Measurements from ENCODE around the gene TMEM11. TPM values are rescaled to one million over a fixed set of nuclear protein-coding genes. Genes with fewer than 3 reads are reported as not detected.

The TMEM11 gene, protein sequence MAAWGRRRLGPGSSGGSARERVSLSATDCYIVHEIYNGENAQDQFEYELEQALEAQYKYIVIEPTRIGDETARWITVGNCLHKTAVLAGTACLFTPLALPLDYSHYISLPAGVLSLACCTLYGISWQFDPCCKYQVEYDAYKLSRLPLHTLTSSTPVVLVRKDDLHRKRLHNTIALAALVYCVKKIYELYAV
- total RNA-seq (2021; fragmentation: NEBNext Ultra II Directional; extraction: Animal tissue kit (Norgen Biotek cat#: 25700)) (33.3 and 34.2 TPM in 2 replicates), polyA plus RNA-seq (2011; rRNA removed) (90.4 and 133 TPM in 2 replicates), polyA minus RNA-seq (2011; rRNA and poly(A)+ RNA removed) (35.5 and 44.9 TPM in 2 replicates)
- polyA plus RNA-seq (2011; cell fraction: cytosol; rRNA removed), result 66.8 TPM
- 70.3 TPM for polyA plus RNA-seq (2011; cell fraction: nucleus; rRNA removed)
- 23.0 to 40.0 TPM (median 34.0 TPM) in 4 replicates for polyA plus RNA-seq (2012, experiment 1 of 2)
- polyA plus RNA-seq (2012, experiment 2 of 2), result 35.1 TPM
- 29.5 TPM for polyA plus RNA-seq (2013, experiment 1 of 2)
- 29.8 TPM for polyA plus RNA-seq (2013, experiment 2 of 2)
- 27.9 TPM for polyA minus RNA-seq (2011; cell fraction: cytosol; rRNA and poly(A)+ RNA removed)
- polyA minus RNA-seq (2011; cell fraction: nucleus; rRNA and poly(A)+ RNA removed), result 38.5 TPM
- long read RNA-seq, experiment 1, transcript TMEM11-201 (2 exons, 2,095 nt), result major isoform, 28 of 55 reads
- long read RNA-seq, experiment 1, transcript TMEM11-202 (3 exons, 1,246 nt), result minor isoform, 8 of 55 reads
- long read RNA-seq, experiment 1, partial matches to known transcripts, result 3 of 55 reads
- long read RNA-seq, experiment 1, other reads (novel, unspliced or antisense), result 15 of 55 reads
- long read RNA-seq, experiment 2, transcript TMEM11-201 (2 exons, 2,095 nt), result major isoform, 93 of 126 reads
- long read RNA-seq, experiment 2, transcript TMEM11-202 (3 exons, 1,246 nt), result minor isoform, 21 of 126 reads
- long read RNA-seq, experiment 2, partial matches to known transcripts, result 0 of 126 reads
- long read RNA-seq, experiment 2, other reads (novel, unspliced or antisense), result 8 of 126 reads

DNA sequence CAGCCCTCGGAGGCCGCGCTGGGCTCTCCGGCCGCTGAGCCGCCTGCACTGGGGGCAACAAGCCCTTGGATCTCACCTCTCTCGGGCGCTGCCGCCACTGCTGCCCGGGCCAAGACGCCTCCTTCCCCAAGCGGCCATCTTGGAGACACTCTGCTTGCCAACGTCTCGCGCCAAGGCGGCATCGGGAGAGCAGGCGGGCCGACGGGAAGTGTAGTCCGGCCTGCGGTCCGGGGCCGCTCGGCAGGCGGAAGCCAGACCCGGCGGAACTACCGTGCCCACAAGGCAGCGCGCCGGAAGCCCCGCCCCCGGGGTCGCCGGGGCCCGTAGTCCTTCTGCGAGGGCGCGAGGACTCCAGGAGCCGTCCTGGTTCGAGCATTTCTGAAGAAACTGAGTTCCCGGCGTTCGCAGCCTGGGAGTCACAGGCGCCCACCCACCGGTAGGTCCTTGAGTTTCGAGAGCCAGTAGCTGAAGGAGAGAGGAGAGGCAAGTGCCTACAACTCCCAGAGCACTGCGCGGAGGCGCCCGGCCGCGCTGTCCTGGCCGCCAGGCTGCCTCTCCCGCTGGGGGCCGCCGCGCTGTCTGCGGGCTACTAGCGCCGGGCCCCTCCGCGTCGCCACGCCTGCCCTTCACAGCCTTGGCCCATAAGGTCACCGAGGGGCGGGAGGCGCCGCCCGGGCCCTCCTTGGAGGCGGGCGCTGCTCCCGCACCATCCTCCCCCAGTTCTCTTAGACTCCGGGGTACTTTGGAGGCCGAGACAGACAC, at the start of gene TMEM11:
TSS of gene TMEM11 (minus strand) at position 147 of the 762 bp plus-strand sequence. CDS start at position 138, 9 bp downstream.
- Histone ChIP-seq H3K4me1 (replicated peaks in 1 of 4; ENCODE audit: control insufficient read depth in 3 of 4, insufficient read depth in 4 of 4, low read length in 3 of 4) (peaks cover 0 to 14% (median 5%) of the 10 kb centered on the region in 4 experiments; a peak in 4 of 7 replicates), H4K20me1 (replicated peaks in 1 of 2; ENCODE audit: control insufficient read depth in 1 of 2, insufficient read depth in 2 of 2, low read length in 2 of 2) (peaks cover 24 to 25% of the 10 kb centered on the region in 2 experiments), H4K5ac (ENCODE audit: insufficient read length, low read depth, low read length) (peak within 1 kb of the TSS; percentile 99), H3K4me2 (ENCODE audit: insufficient read depth in 1 of 2, low read depth in 2 of 2, low read length in 2 of 2) (peak within 1 kb of the TSS; percentile 89 to 94), H3K4me3 (ENCODE audit: extremely low read depth in 1 of 4, insufficient read depth in 2 of 4, low read depth in 3 of 4, low read length in 4 of 4) (peak within 1 kb of the TSS; percentile 85 to 97 (median 92)), H3K27ac (ENCODE audit: low read depth, low read length) (peak within 1 kb of the TSS; percentile 97), H2BK20ac (ENCODE audit: low read length) (no peak within 1 kb of the TSS), H3K14ac (ENCODE audit: insufficient read length) (no peak within 1 kb of the TSS), H3K79me2 (ENCODE audit: control insufficient read depth in 1 of 2, insufficient read depth in 2 of 2, low read length in 2 of 2) (peaks cover 40 to 47% of the 10 kb centered on the region in 2 experiments), H3K23ac (ENCODE audit: insufficient read length) (no peak within 1 kb of the TSS), H2AFZ (ENCODE audit: low read length) (0 out of 2 replicates have a peak within 1 kb of the TSS, but pooled peaks have one; percentile 1), H3K79me1 (ENCODE audit: low read depth, low read length) (peaks cover 16% of the 10 kb centered on the region), H2BK120ac (replicated peaks; ENCODE audit: low read depth, low read length) (no peak within 1 kb of the TSS), H3K4ac (replicated peaks; ENCODE audit: insufficient read length, low read depth, low read length) (peak within 1 kb of the TSS; percentile 75), H4K8ac (ENCODE audit: extremely low read depth, insufficient read depth, low read length) (peak within 1 kb of the TSS; percentile 99), H3K23me2 (ENCODE audit: low read depth, low read length) (peaks cover 8% of the 10 kb centered on the region), H3K9me3 (ENCODE audit: insufficient read depth in 2 of 2, low read depth in 1 of 2, low read length in 1 of 2) (no peaks in the 10 kb centered on the region), H2BK12ac (ENCODE audit: low read depth, low read length) (0 out of 2 replicates have a peak within 1 kb of the TSS, but pooled peaks have one; percentile 89), H3K56ac (replicated peaks; ENCODE audit: insufficient read length, low read depth, low read length) (peak within 1 kb of the TSS; percentile 81), H3K36me3 (ENCODE audit: control insufficient read depth in 2 of 4, insufficient read depth in 4 of 4, low read length in 3 of 4) (peaks cover 0 to 14% (median 2%) of the 10 kb centered on the region in 4 experiments; a peak in 3 of 8 replicates), H2BK15ac (ENCODE audit: low read length) (peak within 1 kb of the TSS; percentile 76; the same call in 1 of the 2 replicates), H3K18ac (ENCODE audit: extremely low read depth, low read length) (peak within 1 kb of the TSS; percentile 98), H3K9ac (replicated peaks in 1 of 4; ENCODE audit: extremely low read depth in 1 of 4, low read depth in 3 of 4, low read length in 3 of 4) (peak within 1 kb of the TSS; percentile 91 to 96 (median 94)), H4K91ac (replicated peaks; ENCODE audit: insufficient read length, low read length) (peak within 1 kb of the TSS; percentile 41), H3K27me3 (replicated peaks in 1 of 4; ENCODE audit: control insufficient read depth in 3 of 4, extremely low read depth in 1 of 4, insufficient read depth in 3 of 4, low read length in 3 of 4) (no peaks in the 10 kb centered on the region), H2BK5ac (ENCODE audit: low read depth, low read length) (peak within 1 kb of the TSS; percentile 96), H2AK5ac (ENCODE audit: low read depth, low read length) (no peak within 1 kb of the TSS)
- ChIA-PET POLR2A (ENCODE audit: partially characterized antibody) (interaction anchor here (0.6 to 4.9 kb wide), 25 partner anchors 7 to 261 kb away, joined by 3 to 42 read pairs (median 4); partner anchors contain the start of gene USP22), CTCF (ENCODE audit: partially characterized antibody) (interaction anchor here (1.3 to 3.6 kb wide), 3 partner anchors 8 to 85 kb away, joined by 3 to 28 read pairs (median 6); no protein-coding TSS in a partner anchor)
- FAIRE-seq (no peak), DNase-seq (ENCODE audit: low read depth in 1 of 2, low spot score in 2 of 2) (peak; percentile 83 to 97)
- 2% methylated on average over 58 of the region's 76 CpGs; no CpG with 5 or more reads in 1 of the 2 experiments for WGBS, 2 experiments (ENCODE audit: extremely low coverage in 1 of 2, insufficient coverage in 1 of 2, insufficient read length in 1 of 2, insufficient replicate concordance in 2 of 2, low coverage in 1 of 2, low lambda C conversion rate in 2 of 2, missing lambda C conversion rate in 1 of 2)
- TF ChIP-seq FOSL1 (IDR thresholded peaks at IDR 0.05; ENCODE audit: insufficient read depth, low read depth, low read length) (no peak), SIX5 (IDR thresholded peaks at IDR 0.05; ENCODE audit: low read depth, low read length) (peak; percentile 93), CBX8 (IDR thresholded peaks at IDR 0.05; ENCODE audit: borderline replicate concordance, low read depth, low read length) (no peak), BACH1 (IDR thresholded peaks at IDR 0.05; ENCODE audit: low read length) (no peak), TAF7 (optimal IDR thresholded peaks at IDR 0.05; ENCODE audit: borderline replicate concordance, low read depth, low read length) (peak; percentile 66), RAD21 (IDR thresholded peaks at IDR 0.05 in 1 of 2, conservative IDR thresholded peaks at IDR 0.05 in 1 of 2; ENCODE audit: low read depth in 2 of 2, low read length in 2 of 2) (no peak)

Measured in H1 (cell line).